ENCODE measurements around the gene SMIM44. TPM values are rescaled to one million over a fixed set of nuclear protein-coding genes. Genes with fewer than 3 reads are reported as not detected.
A peak's percentile ranks its signal among the peaks of the same experiment; 100 is the strongest.
"Not testable (repeated sequence)": the region's sequence is repeated elsewhere in the genome, so short reads cannot be mapped to it uniquely, and the experiment has no call there.

The SMIM44 gene
- total and polyA plus RNA-seq, 9 of the 15 experiments (the other 6 are each of a cell fraction or from before 2014, with no cell fraction given): not detected

DNA sequence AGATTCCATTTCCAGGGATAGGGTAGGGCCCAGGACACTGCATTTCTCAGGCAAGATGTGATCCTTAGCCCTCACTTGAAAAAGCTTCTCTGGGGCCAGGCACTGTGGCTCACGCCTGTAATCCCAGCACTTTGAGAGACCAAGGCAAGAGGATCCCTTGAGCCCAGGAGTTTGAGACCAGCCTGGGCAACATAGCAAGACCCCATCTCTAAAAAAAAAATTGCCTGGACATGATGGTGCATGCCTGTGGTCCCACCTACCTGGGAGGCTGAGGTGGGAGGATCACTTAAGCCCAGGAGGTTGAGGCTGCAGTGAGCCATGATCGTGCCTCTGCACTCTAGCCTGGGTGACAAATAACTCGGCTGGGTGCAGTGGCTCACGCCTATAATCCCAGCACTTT lies 36.6 kb downstream of the SMIM44 start:
- peaks cover 3 to 25% of the 10 kb centered on the region in 2 experiments; a peak in 2 of 5 replicates for H3K4me1 ChIP-seq (replicated peaks in 1 of 2; ENCODE audit: control insufficient read depth in 2 of 2, insufficient read depth in 2 of 2, low read length in 2 of 2)
- H3K27ac ChIP-seq (ENCODE audit: extremely low read depth, low read depth, low read length); CTCF ChIA-PET (ENCODE audit: low intra/inter-chr PET ratio); H3K9me1 ChIP-seq (ENCODE audit: control insufficient read depth, insufficient read depth, low read length); BruUV-seq (replicated peaks); POLR2A ChIA-PET; H3K4me3 ChIP-seq; H3K9ac ChIP-seq (ENCODE audit: insufficient read depth in 1 of 2, low read depth in 2 of 2, low read length in 2 of 2); H3K9me3 ChIP-seq (replicated peaks; ENCODE audit: control insufficient read depth, insufficient read depth, low read depth, low read length); H3K4me2 ChIP-seq (ENCODE audit: insufficient read depth, low read length); H3K27me3 ChIP-seq (ENCODE audit: control insufficient read depth in 2 of 2, insufficient read depth in 2 of 2, low read length in 2 of 2); intact Hi-C loops (cut with micrococcal nuclease); DNase-seq (ENCODE audit: extremely low read depth in 1 of 4, low spot score in 3 of 4); FAIRE-seq; ATAC-seq; H2AFZ ChIP-seq (ENCODE audit: low read depth, low read length); in situ Hi-C loops (cut with MboI); H4K20me1 ChIP-seq (replicated peaks; ENCODE audit: control insufficient read depth, insufficient read depth, low read length): not testable (repeated sequence)
- 88% methylated on average over 4 of the region's 4 CpGs for WGBS (ENCODE audit: insufficient coverage, low coverage, missing lambda C conversion rate)
- H3K36me3 ChIP-seq (ENCODE audit: control insufficient read depth, insufficient read depth, low read length): peaks cover 88% of the 10 kb centered on the region; the same call in 2 of the 3 replicates
- peaks cover 25% of the 10 kb centered on the region for H3K79me2 ChIP-seq (ENCODE audit: control insufficient read depth, insufficient read depth, low read length)
- peak; percentile 80 for TF ChIP-seq ZNF121 (CRISPR knock-in tag; conservative IDR thresholded peaks at IDR 0.05)

GRCh38 chr19:3444695-3445234 lies 38.5 kb downstream of the SMIM44 start:
- POLR2A ChIA-PET: no interaction called here
- intact Hi-C loops (cut with micrococcal nuclease): no loop called here
- Histone ChIP-seq H3K4me1 (replicated peaks in 1 of 2; ENCODE audit: control insufficient read depth in 2 of 2, insufficient read depth in 2 of 2, low read length in 2 of 2) (peaks cover 0 to 28% of the 10 kb centered on the region in 2 experiments; a peak in 2 of 5 replicates), H3K4me3 (no peak overlapping the region), H3K4me2 (ENCODE audit: insufficient read depth, low read length) (no peak overlapping the region), H3K36me3 (ENCODE audit: control insufficient read depth, insufficient read depth, low read length) (peaks cover 87% of the 10 kb centered on the region; the same call in 2 of the 3 replicates), H3K9ac (ENCODE audit: insufficient read depth in 1 of 2, low read depth in 2 of 2, low read length in 2 of 2) (no peak overlapping the region), H3K9me1 (ENCODE audit: control insufficient read depth, insufficient read depth, low read length) (no peaks in the 10 kb centered on the region), H2AFZ (ENCODE audit: low read depth, low read length) (no peak overlapping the region), H3K79me2 (ENCODE audit: control insufficient read depth, insufficient read depth, low read length) (peaks cover 31% of the 10 kb centered on the region), H3K9me3 (replicated peaks; ENCODE audit: control insufficient read depth, insufficient read depth, low read depth, low read length) (no peaks in the 10 kb centered on the region), H4K20me1 (replicated peaks; ENCODE audit: control insufficient read depth, insufficient read depth, low read length) (peaks cover 5% of the 10 kb centered on the region), H3K27ac (ENCODE audit: extremely low read depth, low read depth, low read length) (no peak overlapping the region), H3K27me3 (ENCODE audit: control insufficient read depth in 2 of 2, insufficient read depth in 2 of 2, low read length in 2 of 2) (no peaks in the 10 kb centered on the region)
- TF ChIP-seq ESRRA (IDR thresholded peaks at IDR 0.05; ENCODE audit: borderline replicate concordance, low read depth): no peak
- TF ChIP-seq E2F4 (CRISPR knock-in tag; IDR thresholded peaks at IDR 0.05; ENCODE audit: low read depth): peak; percentile 22; the same call in 1 of the 2 replicates
- no peak for TF ChIP-seq KLF16 (IDR thresholded peaks at IDR 0.05)
- 0 out of 2 replicates have a peak, but pooled peaks have one; percentile 65 for TF ChIP-seq MED1 (CRISPR knock-in tag; IDR thresholded peaks at IDR 0.05; ENCODE audit: borderline replicate concordance)
- TF ChIP-seq KDM1A (IDR thresholded peaks at IDR 0.05): peak in 1 of 2 experiments; percentile 22; a peak in 1 of 4 replicates
- TF ChIP-seq PHF20 (IDR thresholded peaks at IDR 0.05; ENCODE audit: partially characterized antibody): peak; percentile 59
- TF ChIP-seq, protein P1, sequence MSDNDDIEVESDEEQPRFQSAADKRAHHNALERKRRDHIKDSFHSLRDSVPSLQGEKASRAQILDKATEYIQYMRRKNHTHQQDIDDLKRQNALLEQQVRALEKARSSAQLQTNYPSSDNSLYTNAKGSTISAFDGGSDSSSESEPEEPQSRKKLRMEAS (CRISPR knock-in tag; IDR thresholded peaks at IDR 0.05): peak; percentile 19; the same call in 1 of the 2 replicates
- TF ChIP-seq NR2F6 (CRISPR knock-in tag; IDR thresholded peaks at IDR 0.05): no peak
- DNase-seq (ENCODE audit: extremely low read depth in 1 of 4, low spot score in 3 of 4) (no peak), ATAC-seq (no peak), FAIRE-seq (no peak)
- WGBS (ENCODE audit: insufficient coverage, low coverage, missing lambda C conversion rate): 89% methylated on average over 23 of the region's 24 CpGs
- CTCF ChIA-PET (ENCODE audit: low intra/inter-chr PET ratio): no interaction called here
- in situ Hi-C loops (cut with MboI): no loop called here
- no TSS peak for BruUV-seq (replicated peaks)

Measured in K562 (cell line).